LHCN-M2 (cell line): ENCODE measurements around the gene TMEM109. TPM values are rescaled to one million over a fixed set of nuclear protein-coding genes. Genes with fewer than 3 reads are reported as not detected.

Source experiments
- DNase-seq: peaks from one replicate; pipeline ENCODE4 v3.0.0-alpha.2; 2012; ENCODE audit warnings: low read depth
- total RNA-seq: library from RNA; depleted of rRNA; stranded (reverse); fragments of >200 nt; gene quantifications from 2 replicates; pipeline ENCODE4 v1.2.3, GENCODE V29; 2014; rRNA removed

The TMEM109 gene
- total RNA-seq, 1 experiment from 2014 or later = 94.1 TPM

DNA sequence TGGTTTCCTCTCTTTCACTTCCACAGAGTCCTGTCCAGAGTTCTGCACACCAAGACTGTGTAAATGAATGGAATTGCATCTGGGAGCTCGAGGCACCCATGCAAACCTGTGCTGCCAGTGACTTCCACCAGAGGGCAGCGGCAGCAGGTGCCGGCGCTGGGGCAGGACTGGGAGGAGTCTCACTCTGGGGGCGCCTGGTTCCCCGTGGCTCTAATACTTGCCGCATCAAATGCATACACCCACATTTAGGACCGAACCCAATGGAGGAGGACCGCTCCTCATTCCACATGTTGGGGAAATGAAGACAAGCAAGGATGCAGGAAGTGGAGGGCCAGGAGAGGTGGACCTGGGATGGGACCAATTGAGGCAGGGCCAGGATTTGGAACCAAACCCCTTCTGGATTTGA lies 56.4 kb downstream of the TMEM109 start:
- no peak for DNase-seq

GRCh38 chr11:60970890-60971289 lies 56.9 kb downstream of the TMEM109 start:
- DNase-seq = no peak

DNA sequence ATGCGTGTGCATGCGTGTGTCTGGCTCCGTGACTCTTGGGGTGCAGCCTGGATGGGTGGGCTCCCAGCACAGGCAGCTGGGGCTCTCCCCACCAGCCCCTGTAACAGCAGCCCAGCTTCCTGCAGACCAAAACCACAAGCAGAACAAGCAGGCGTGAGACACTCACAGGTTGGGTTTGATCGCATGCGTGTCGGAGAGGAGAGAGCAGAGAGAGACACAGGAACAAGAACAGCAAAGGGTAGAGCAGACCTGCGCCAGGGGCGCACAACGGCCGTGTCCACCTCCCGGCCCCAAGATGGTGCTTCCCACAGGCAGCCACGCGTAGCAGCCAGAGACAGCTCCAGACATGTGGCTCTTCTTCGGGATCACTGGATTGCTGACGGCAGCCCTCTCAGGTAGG lies 57.6 kb downstream of the TMEM109 start, which contains the start of gene CD6:
Gene CD6 (plus strand): TSS at position 161 of the 400 bp plus-strand sequence. CDS start 186 bp downstream, at position 347.
- DNase-seq = no peak

DNA sequence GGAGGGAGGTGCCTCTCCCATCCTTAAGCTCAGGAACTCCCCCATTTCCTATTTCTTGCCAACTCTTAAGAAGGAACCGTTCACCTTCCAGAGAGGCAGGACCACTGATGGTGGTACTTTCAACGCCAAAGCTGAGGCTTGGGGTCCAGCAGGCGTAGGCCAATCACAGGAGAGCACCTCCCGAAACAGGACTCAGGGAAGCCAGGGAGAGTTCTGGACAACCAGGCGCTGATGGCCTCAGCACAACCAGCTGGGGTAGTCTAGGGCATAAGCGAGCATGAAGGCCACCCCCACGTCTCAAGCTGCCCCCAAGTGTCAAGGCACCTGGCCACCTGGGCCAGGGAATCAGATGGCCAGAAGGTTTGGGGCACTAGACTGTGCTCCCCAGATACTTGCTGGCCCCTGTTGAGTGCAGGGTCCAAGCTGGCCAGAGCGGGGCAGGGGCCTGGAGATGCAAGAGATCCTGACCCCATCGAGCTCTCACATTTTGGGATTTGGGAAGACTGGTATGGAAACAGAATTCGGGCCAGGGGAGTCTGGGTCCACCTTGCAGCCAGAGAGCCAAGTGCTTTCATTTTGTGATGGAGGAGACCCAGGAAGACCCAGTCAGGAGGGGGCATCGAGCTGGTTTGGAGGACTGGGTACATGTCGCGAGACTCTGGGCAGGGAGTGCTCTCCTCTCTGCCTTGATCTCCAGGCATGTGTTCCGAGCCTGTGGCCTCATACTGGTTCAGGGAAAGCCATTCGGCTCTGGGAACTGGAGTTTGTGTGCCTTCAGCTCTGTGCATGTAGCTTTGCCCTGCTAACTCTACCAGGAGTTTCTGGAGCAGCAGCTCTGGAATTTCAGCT lies 58.4 kb downstream of the TMEM109 start:
- DNase-seq = no peak

Other genes with a start within 250 kb of the TMEM109 start
- gene MS4A8, start 214.5 kb upstream of the TMEM109 start, total RNA-seq = not detected in 2 replicates
- gene MS4A18, start 189.4 kb upstream of the TMEM109 start, total RNA-seq = not detected in 2 replicates
- gene MS4A15, start 157.3 kb upstream of the TMEM109 start, total RNA-seq = not detected in 2 replicates
- gene MS4A10, start 128.8 kb upstream of the TMEM109 start, total RNA-seq = not detected in 2 replicates
- 33.1 and 34.5 TPM in 2 replicates for gene CCDC86, start 72.0 kb upstream of the TMEM109 start, total RNA-seq
- 0.06 TPM in 1 of 2 replicates, not detected in the other for gene PTGDR2, start 58.2 kb upstream of the TMEM109 start, total RNA-seq
- 0.57 TPM in 1 of 2 replicates, not detected in the other for gene ZP1, start 46.6 kb upstream of the TMEM109 start, total RNA-seq
- gene PRPF19, start 7.6 kb upstream of the TMEM109 start, total RNA-seq = 79.7 and 97.3 TPM in 2 replicates
- gene TMEM132A, start 10.3 kb downstream of the TMEM109 start, total RNA-seq = 36.7 and 41.1 TPM in 2 replicates
- gene SLC15A3, start 38.0 kb downstream of the TMEM109 start, total RNA-seq = 4.2 and 8.6 TPM in 2 replicates
- not detected in 2 replicates for gene CD6, start 57.5 kb downstream of the TMEM109 start, total RNA-seq
- not detected in 2 replicates for gene CD5, start 188.3 kb downstream of the TMEM109 start, total RNA-seq
- gene VPS37C, start 247.3 kb downstream of the TMEM109 start, total RNA-seq = 12.8 and 14.1 TPM in 2 replicates